ENCODE measurements around the gene GOLGA7B.
"Not testable (repeated sequence)": the region's sequence is repeated elsewhere in the genome, so short reads cannot be mapped to it uniquely, and the experiment has no call there.

Gene GOLGA7B

DNA sequence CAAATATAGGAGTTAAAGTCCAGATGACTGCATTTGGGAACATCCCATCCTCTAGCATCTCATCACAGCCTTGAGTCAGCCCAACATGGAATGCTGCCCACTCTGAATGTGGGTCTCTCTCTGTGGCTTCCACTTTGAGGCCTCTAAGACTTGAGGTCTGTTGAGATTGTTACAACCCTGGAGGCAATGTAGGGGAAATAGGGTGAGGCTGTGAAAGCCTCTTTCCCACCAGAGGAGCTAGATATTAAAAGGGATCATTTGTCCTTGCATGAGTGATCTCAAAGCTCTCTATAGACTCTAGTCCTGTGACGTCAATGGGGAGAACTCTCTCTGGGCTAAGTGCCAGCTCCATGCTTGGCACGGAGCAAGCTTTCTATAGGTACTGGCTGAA is 6.4 kb upstream of the GOLGA7B start:
- H3K4me3 ChIP-seq (ENCODE audit: low read depth, low read length) = no peak overlapping the region
- no peak for TF ChIP-seq CTCF (IDR thresholded peaks at IDR 0.05; ENCODE audit: borderline replicate concordance, insufficient read depth, low read depth, low read length)

DNA sequence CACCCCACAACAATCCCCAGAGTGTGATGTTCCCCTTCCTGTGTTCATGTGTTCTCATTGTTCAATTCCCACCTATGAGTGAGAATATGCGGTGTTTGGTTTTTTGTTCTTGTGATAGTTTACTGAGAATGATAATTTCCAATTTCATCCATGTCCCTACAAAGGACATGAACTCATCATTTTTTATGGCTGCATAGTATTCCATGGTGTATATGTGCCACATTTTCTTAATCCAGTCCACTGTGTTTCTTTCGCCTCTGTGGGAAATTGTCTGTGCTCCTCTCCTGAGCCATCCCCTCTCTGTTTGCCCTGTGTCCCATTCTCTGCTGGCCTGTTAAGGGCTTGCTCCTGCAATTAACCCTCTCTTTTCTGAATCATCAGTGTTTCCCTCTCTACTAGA is 5.7 kb upstream of the GOLGA7B start:
- not testable (repeated sequence) for H3K4me3 ChIP-seq (ENCODE audit: low read depth, low read length)

DNA sequence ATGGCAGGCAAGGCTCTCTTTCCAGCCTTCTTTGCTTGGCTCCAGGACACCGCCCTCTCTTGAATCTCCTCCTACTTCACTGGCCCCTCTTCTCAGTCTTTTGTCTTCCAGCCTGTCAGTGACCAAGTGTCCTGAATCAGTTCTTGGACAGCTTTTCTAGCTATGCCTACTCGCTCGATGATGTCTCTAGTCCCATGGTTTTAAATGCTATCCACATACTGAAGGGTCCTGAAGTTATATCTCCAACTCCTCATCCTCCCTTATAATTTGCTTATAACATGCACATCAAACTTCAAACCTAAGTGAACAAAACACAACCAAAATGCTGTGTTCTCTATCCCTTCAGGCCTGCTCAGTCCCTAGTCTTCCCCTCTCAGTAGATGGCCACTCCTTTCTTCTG is 5.0 kb upstream of the GOLGA7B start:
- no peak for TF ChIP-seq CTCF (IDR thresholded peaks at IDR 0.05; ENCODE audit: borderline replicate concordance, insufficient read depth, low read depth, low read length)
- no peak overlapping the region for H3K4me3 ChIP-seq (ENCODE audit: low read depth, low read length)

- no peak for TF ChIP-seq CTCF (IDR thresholded peaks at IDR 0.05; ENCODE audit: borderline replicate concordance, insufficient read depth, low read depth, low read length)
- peak overlapping the region; percentile 41 for H3K4me3 ChIP-seq (ENCODE audit: low read depth, low read length)
Observed at GRCh38 chr10:97849103-97849686, 448 bp upstream of the GOLGA7B start.

DNA sequence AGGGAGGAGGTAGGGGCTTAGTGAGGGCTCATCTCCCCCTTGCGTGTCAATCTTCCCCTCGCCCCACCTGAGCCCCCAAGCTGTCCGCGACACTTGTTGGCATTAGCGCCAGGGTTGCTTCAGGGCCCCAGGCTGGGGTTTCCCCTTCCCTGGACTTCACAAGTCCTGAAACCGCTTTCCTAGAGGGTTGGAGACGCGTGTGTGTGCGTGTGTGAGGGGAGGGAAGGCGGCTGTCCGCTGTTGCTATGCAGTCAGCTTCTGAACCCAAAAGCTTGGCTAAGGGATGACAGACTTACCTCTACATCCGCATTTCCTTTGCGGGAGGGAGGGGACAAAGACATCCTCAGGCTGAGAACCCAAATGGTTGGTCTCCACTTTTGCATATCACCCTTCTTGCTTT is 803 bp downstream of the GOLGA7B start:
- no peak overlapping the region for H3K4me3 ChIP-seq (ENCODE audit: low read depth, low read length)
- TF ChIP-seq CTCF (IDR thresholded peaks at IDR 0.05; ENCODE audit: borderline replicate concordance, insufficient read depth, low read depth, low read length) = no peak

DNA sequence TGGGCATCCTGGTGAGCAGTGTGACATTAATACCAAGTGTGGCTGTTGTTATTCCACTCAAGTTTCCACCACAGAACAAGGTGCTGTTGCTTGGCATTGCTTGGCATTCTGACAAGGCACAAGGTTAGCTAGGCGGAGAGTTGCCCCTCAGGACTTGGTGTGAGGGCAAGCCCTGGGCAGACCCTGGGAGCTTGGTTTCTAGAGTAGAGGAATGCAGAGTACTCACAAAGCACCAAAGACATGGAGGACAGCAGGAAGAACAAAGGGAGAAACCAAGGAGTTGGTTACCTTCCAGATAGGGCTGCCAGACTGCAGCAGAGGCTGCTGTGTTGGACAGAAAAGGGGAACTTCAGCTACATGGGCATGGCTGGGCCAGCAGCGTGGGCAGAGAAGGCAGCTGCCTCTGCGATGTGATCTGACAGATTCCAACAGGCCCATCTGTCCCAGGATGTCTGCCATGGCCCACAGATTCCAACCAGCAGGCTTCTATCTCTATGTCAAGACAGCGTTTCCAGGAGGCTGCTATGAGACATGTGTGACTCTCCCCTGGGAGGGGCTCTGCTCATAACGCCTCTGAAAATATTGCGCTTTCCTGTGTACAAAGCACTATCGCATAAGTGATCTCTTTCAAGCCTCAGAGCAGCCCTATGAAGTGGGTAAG is 1.8 kb downstream of the GOLGA7B start:
- H3K4me3 ChIP-seq (ENCODE audit: low read depth, low read length) = no peak overlapping the region
- TF ChIP-seq CTCF (IDR thresholded peaks at IDR 0.05; ENCODE audit: borderline replicate concordance, insufficient read depth, low read depth, low read length) = no peak

- TF ChIP-seq CTCF (IDR thresholded peaks at IDR 0.05; ENCODE audit: borderline replicate concordance, insufficient read depth, low read depth, low read length) = no peak
- no peak overlapping the region for H3K4me3 ChIP-seq (ENCODE audit: low read depth, low read length)
Observed at GRCh38 chr10:97852277-97852676, 2.6 kb downstream of the GOLGA7B start.

Data from GM12875 (cell line).